Type B pancreatic cell (in vitro differentiated cells): ENCODE data around the gene NUP205. TPM values are rescaled to one million over a fixed set of nuclear protein-coding genes. Genes with fewer than 3 reads are reported as not detected.

Experiments used
- DNase-seq: peaks from one replicate; pipeline ENCODE4 v3.0.0; 2021; ENCODE audit warnings: mixed read lengths; ENCODE audit not compliant: unreplicated experiment; ENCODE audit errors: extremely low spot score
- H3K27ac Mint-ChIP-seq: 2 replicates; pipeline ENCODE4 v1.8.0; 2021; ENCODE audit warnings: mild to moderate bottlenecking, mixed read lengths
- H3K27me3 Mint-ChIP-seq: 2 replicates; pipeline ENCODE4 v1.8.0; 2021; ENCODE audit warnings: mixed read lengths
- H3K36me3 Mint-ChIP-seq: 2 replicates; pipeline ENCODE4 v1.8.0; 2021; ENCODE audit warnings: mixed read lengths
- H3K4me1 Mint-ChIP-seq: one replicate; pipeline ENCODE4 v1.8.0; 2021; ENCODE audit warnings: mixed read lengths; ENCODE audit not compliant: unreplicated experiment
- H3K4me3 Mint-ChIP-seq: 2 replicates; pipeline ENCODE4 v1.8.0; 2021; ENCODE audit warnings: mild to moderate bottlenecking, mixed read lengths
- H3K9me3 Mint-ChIP-seq: 2 replicates; pipeline ENCODE4 v1.8.0; 2021; ENCODE audit warnings: mixed read lengths
- CTCF ChIP-seq: fragments of 200-600 bp; sonication (generic); conservative IDR thresholded peaks from 2 replicates; pipeline ENCODE4 v1.5.0; 2021; ENCODE audit warnings: antibody characterized with exemption, mild to moderate bottlenecking
- total RNA-seq: library from RNA; stranded (reverse); gene quantifications from 2 replicates; pipeline ENCODE4 v1.2.1, GENCODE V29; 2021; ENCODE audit warnings: low replicate concordance

NUP205 gene
- total RNA-seq, 1 donor from 2014 or later: 102 TPM

- H3K4me3 Mint-ChIP-seq: no peak overlapping the region
- H3K4me1 Mint-ChIP-seq: no peaks in the 10 kb centered on the region
- H3K36me3 Mint-ChIP-seq: no peaks in the 10 kb centered on the region
- no peaks in the 10 kb centered on the region for H3K9me3 Mint-ChIP-seq
- no peak for TF ChIP-seq CTCF
- DNase-seq: no peak
- H3K27ac Mint-ChIP-seq: no peak overlapping the region
- H3K27me3 Mint-ChIP-seq: no peaks in the 10 kb centered on the region
Measured at GRCh38 chr7:135519233-135519688, 38.5 kb upstream of the NUP205 start.

- no peaks in the 10 kb centered on the region for H3K27me3 Mint-ChIP-seq
- no peaks in the 10 kb centered on the region for H3K9me3 Mint-ChIP-seq
- TF ChIP-seq CTCF: no peak
- H3K27ac Mint-ChIP-seq: no peak overlapping the region
- H3K4me3 Mint-ChIP-seq: no peak overlapping the region
- DNase-seq: no peak
- H3K36me3 Mint-ChIP-seq: no peaks in the 10 kb centered on the region
- H3K4me1 Mint-ChIP-seq: no peaks in the 10 kb centered on the region
Measured at GRCh38 chr7:135519871-135520270, 37.8 kb upstream of the NUP205 start.

- Mint-ChIP-seq H3K4me1 (no peaks in the 10 kb centered on the region), H3K27me3 (no peaks in the 10 kb centered on the region), H3K27ac (no peak overlapping the region), H3K36me3 (no peaks in the 10 kb centered on the region), H3K4me3 (no peak overlapping the region), H3K9me3 (no peaks in the 10 kb centered on the region)
- TF ChIP-seq CTCF: no peak
- DNase-seq: no peak
Measured at GRCh38 chr7:135522509-135522908, 35.2 kb upstream of the NUP205 start.

- no peak for TF ChIP-seq CTCF
- H3K9me3 Mint-ChIP-seq: no peaks in the 10 kb centered on the region
- no peak overlapping the region for H3K27ac Mint-ChIP-seq
- no peaks in the 10 kb centered on the region for H3K27me3 Mint-ChIP-seq
- no peak overlapping the region for H3K4me3 Mint-ChIP-seq
- no peaks in the 10 kb centered on the region for H3K4me1 Mint-ChIP-seq
- H3K36me3 Mint-ChIP-seq: no peaks in the 10 kb centered on the region
- no peak for DNase-seq
Measured at GRCh38 chr7:135523146-135523545, 34.6 kb upstream of the NUP205 start.

GRCh38 chr7:135525426-135525825, 32.3 kb upstream of the NUP205 start:
- Mint-ChIP-seq H3K4me3 (no peak overlapping the region), H3K4me1 (no peaks in the 10 kb centered on the region), H3K27me3 (no peaks in the 10 kb centered on the region), H3K27ac (no peak overlapping the region), H3K36me3 (no peaks in the 10 kb centered on the region), H3K9me3 (no peaks in the 10 kb centered on the region)
- no peak for DNase-seq
- TF ChIP-seq CTCF: no peak

- DNase-seq: no peak
- TF ChIP-seq CTCF: no peak
- H3K9me3 Mint-ChIP-seq: no peaks in the 10 kb centered on the region
- H3K27me3 Mint-ChIP-seq: peaks cover 4% of the 10 kb centered on the region
- H3K27ac Mint-ChIP-seq: no peak overlapping the region
- no peaks in the 10 kb centered on the region for H3K36me3 Mint-ChIP-seq
- no peaks in the 10 kb centered on the region for H3K4me1 Mint-ChIP-seq
- H3K4me3 Mint-ChIP-seq: no peak overlapping the region
Measured at GRCh38 chr7:135527025-135527424, 30.7 kb upstream of the NUP205 start.
